HG03565 (cell line): ENCODE data around the gene HNRNPLL.
"Not testable (repeated sequence)": the region's sequence is repeated elsewhere in the genome, so short reads cannot be mapped to it uniquely, and the experiment has no call there.

Experiments
- ATAC-seq: cut with Tn5 transposase; IDR thresholded peaks from one replicate; pipeline ENCODE4 v1.9.1; 2021; ENCODE audit warnings: mild to moderate bottlenecking, moderate library complexity; ENCODE audit not compliant: unreplicated experiment

The HNRNPLL gene

DNA sequence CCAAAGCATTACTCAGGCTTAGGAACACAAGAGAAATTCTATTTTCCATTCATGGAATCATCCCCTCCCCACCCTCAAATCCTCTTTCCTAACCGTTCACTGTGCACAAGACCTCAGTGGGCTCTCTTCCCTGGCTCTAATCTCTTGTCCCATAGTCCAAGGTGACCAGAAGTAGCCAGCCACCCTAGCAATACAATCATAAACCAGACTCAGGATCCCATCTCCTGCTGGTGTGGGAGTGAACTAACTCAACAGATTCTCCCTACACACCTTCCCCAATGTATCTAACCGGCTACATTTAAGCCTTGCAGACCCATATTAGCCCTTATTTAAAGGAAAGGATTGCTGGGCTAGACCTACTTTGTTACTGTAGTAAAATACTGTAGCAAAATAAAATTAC, 45.5 kb downstream of the HNRNPLL start:
- ATAC-seq: no peak

DNA sequence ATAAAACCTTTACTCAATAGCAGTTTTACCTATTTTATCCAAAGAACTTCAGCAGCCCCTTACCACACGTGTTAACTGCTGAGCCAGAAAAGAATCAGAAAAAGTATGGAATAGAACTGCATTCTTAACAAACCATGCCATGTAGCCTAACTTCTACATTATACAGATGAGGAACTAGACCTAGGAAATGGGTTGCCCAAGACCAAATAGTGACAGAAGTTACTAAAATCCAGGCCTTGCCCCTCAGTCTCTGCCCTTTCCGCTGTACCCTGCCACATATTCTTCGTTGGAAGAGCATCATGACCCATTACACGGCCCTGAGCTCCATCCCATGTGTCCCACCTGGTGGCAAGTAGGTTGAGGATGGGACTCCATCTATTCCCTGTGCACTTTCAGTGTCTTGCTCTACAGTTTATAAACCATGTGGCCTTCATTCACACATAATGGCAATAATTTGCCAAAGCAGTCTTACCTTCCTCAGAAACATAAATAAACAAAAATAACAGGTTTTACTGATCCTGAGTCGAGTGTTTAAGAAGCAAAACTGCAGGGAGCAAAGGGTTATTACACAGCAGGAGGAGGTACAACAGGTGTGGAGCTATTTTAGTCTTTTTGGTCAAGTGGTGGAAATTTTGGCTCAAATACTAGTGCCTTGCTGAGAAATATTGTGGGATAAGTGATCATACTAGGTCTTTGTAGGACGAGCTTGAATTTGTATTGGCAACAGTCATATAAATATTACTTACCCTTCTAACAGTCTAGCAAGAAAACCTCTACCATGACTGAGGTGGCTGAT, 46.5 kb downstream of the HNRNPLL start:
- no peak for ATAC-seq

DNA sequence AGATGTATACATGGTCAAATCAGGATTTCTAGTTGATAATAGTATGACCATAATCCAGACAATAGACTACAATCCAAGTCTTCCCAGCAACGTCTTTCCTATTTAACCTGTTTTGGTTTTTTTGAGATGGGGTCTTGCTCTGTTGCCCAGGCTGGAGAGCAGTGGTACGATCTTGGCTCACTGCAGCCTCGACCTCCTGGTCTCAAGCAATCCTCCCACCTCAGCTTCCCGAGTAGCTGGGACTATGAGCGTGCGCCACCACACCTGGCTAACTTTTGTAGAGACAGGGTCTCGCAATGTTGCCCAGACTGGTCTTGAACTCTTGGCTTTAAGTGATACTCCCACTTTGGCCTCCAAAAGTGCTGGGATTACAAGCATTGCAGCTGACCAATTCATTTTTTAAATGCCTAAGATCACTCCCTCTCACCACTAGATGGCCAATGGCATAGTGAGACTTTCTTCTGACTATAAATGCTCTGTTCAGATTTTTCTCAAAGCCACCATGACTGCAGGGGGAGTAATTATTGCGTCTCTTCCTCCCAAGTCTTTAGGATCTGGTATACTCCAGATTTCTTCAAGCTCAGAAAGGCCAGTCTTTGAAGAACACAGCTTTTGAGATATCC, 47.6 kb downstream of the HNRNPLL start:
- ATAC-seq: no peak

DNA sequence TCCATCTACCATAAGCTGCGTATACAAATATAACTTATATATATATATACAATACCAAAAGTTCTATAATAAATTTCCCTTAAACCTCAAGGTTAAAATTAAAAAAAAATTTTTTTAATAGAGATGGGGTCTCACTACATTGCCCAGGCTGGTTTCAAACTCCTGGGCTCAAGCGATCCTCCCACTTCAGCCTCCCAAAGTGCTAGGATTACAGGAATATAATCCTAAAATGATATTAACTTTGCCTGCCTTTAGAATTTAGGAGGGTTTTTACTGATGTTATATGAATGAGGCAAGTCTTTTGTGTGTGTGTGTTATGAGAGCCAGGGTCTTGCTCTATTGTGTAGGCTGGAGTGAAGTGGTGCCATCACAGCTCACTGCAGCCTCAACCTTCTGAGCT, 49.2 kb downstream of the HNRNPLL start:
- no peak for ATAC-seq

DNA sequence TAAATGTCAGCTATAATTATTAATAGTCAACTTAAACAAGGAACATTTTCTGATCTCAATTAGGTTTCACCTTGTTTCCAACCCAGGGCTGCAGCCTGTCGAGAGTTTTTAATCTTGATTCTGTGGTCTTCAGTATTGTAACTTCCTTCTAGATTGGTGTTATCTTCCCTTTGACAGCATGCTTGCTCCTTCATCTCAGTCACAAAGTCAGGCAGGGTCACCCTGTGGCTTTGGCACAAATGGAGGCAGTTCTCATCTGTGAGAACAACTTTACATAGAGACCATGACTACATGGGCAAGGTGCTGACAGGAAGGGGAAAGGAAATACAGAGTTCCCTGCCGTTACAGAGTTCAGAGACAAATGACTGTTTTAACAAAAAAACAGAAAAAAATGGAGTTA, 50.5 kb downstream of the HNRNPLL start:
- no peak for ATAC-seq

DNA sequence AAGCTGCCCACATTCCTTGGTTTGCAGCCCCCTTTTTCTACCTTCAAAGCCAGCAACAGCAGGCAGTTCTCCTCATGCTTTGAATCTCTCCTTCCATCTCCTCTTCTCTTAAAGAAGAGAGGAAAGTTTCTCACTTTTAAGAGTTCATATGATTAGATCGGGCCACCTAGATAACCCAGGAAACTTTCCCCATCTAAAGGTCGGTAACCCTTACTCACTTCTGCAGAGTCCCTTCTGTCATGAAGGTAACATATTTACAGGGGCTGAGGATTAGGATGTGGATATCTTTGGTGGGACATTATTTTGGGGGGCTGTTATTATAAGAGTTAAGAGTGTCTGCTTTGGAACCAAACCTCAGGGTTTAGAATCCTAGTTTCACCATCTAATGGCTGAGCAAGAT, 51.0 kb downstream of the HNRNPLL start:
- ATAC-seq: no peak

DNA sequence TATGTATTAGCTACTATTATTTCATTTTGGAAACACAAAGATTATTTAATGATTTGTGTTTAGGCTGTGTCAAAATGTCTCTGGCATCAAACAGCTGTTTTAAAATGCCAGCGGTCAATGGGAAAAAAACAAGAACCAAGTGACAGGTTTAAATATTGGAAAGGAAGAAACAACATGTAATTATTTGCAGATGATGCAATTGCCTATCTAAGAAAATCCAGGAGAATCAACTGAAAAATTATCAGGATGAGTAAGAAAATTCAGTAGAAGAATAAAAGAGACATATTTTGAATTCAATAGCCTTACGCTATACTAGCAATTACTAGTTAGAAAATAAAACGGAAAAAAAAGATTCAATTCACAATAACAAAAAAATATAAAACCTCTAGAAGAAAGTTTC, 51.6 kb downstream of the HNRNPLL start:
- no peak for ATAC-seq

DNA sequence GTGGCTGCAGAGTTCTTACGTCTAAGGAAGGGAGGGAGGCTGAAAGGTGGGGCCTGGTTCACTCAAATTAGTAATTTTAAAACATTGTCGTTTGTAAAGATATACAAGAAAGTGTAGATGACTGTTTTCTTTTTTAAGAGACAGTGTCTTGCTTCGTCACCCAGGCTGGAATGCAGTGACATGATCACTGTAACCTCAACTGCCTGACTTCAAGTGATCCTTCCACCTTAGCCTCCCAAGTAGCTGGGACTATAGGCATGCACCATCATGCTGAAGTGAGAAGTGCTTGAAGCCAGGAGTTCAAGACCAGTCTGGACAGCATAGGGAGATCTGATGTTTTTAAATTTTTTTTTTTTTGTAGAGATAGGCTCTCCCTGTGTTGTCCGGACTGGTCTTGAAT, 52.9 kb downstream of the HNRNPLL start:
- no peak for ATAC-seq

DNA sequence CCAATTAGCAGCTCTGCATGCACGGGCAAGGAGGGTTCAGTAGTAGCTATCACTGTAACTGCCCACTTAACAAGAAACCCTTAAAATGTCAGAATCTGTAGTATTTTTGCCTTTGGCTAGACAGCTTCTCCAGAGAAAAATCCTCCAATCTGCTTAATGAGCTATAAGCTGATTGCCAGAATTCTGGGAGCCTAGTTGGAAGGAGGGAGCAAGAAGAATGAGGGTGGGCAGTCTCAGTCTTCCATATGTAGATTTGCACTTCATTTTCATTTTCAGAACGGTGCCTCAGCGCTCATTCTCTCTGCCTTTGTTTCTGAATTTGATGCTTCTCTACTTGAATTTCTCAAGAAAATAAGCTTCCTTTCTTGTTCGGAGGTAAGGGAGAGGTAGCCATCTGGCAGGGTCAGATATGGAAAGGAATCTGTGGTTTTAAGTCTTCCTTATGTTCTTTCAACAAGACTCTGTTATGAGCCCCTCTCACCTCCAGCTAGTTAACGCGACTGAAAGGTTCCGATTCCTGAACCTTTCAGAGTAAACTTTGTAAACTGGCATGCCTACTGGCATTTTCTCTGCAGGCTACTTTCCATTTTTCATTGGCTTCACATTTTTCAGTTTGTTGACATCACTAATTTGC, 53.5 kb downstream of the HNRNPLL start:
- no peak for ATAC-seq

DNA sequence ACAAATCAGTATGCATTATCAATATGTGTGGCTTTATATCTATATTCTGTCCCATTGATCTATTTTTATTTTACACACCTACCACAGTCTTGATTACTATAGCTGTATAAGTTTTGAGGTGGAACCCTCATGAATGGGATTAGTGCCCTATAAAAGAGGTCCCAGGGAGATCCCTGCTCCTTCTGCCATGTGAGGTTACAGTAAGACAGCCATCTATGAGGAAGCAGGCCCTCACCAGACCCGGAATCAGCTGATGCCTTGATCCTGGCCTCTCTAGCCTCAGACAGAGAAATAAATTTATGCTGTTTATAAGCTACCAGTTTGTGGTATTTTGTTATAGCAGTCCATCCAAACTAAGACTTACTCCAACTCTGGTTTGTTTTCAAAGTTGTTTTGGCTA, 54.9 kb downstream of the HNRNPLL start:
- ATAC-seq: no peak

DNA sequence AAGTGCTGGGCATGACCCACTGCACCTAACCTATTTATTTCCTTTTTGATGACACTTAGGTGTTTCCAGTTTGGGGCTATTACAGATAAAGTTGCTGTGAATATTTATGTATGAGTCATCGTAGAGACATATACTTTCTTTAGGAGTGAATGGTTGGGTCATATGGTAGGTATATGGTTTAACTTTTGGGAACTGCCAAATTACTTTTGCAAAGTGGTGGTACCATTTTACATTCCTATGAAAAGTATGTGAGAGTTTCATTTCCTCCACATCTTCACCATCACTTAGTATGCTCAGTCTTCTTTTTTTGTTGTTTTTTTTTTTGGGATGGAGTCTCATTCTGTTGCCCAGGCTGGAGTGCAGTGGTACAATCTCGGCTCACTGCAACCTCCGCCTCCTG, 56.1 kb downstream of the HNRNPLL start:
- no peak for ATAC-seq

DNA sequence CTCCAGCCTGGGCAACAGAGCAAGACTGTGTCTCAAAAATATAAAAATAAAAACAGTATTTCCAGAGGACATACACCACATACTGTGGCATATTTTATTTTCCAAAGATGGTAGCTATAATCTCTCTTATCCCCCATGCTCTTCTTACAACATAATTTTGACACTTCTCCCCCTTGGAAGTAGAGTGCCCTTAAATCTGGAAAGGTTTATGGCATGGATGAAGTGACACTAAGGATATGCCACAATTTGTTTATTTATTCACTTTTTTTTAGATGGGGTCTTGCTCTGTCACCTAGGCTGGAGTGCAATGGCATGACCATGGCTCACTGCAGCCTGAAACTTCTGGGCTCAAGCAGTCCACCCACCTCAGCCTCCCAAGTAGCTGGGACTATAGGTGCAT, 56.7 kb downstream of the HNRNPLL start:
- no peak for ATAC-seq

DNA sequence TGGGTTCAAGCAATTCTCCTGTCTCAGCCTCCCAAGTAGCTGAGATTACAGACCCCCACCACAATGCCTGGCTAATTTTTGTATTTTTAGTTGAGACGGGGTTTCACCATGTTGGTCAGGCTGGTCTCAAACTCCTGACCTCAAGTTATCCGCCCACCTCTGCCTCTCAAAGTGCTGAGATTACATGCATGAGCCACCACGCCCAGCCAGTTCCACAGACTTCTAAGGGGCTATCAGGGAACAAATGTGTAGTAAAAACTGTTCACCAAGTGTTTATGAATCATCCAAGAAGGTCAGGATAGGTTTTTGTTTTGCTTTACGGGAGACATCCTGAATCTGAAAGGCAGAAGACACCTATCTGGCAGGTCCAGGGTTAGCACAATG, 60.5 kb downstream of the HNRNPLL start:
- not testable (repeated sequence) for ATAC-seq

DNA sequence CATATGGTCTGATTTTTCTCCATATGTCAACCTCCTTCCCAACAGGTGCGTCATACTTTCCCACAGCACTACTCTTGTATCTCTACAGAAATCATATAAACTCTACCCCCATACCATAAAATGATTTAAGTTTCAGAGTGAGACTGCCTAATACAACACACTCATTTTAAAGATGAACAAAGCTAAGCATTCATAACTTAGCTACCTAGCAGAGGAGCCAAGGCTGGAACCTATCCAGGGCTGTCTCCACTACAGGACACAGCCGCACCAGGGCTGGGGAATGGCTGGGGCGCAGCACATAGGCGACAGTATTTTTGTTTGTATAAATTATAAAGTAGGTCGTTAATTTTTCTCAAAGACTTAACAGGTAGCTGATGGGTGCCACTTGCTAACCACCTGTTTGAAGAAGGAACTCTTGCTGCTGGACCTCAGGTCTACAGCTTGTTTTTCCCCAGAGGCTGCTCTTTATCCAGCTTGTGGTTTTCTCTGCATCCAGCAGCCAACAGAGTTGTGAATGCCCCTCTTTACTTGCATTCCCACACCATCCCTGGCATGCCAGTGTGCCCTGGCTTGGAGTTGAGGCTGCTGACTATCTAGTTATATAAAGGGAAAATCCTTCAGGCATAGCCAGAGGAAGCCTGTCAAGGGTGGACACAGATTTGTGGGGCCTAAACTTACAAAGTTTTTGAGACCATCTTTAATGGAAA, 62.0 kb downstream of the HNRNPLL start:
- no peak for ATAC-seq

DNA sequence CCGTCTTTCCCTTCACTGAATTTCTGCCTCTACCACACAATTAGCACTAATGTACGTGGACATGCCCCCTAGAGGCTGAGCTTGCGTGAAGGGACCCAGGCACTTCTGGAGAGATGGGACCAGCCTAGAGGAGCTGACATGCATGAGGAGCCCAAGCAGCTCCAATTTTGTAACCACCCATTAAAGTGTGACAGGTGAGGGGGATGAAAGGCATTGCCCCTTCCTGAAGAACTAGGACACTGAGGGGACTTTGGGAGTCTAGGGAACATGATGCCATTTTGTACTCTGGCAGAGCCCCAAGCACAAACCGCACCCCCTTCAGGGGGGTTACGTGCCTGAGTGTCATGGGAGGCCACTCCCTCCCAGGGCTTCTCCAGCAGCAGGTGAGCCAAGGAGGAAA, 63.6 kb downstream of the HNRNPLL start:
- no peak for ATAC-seq

DNA sequence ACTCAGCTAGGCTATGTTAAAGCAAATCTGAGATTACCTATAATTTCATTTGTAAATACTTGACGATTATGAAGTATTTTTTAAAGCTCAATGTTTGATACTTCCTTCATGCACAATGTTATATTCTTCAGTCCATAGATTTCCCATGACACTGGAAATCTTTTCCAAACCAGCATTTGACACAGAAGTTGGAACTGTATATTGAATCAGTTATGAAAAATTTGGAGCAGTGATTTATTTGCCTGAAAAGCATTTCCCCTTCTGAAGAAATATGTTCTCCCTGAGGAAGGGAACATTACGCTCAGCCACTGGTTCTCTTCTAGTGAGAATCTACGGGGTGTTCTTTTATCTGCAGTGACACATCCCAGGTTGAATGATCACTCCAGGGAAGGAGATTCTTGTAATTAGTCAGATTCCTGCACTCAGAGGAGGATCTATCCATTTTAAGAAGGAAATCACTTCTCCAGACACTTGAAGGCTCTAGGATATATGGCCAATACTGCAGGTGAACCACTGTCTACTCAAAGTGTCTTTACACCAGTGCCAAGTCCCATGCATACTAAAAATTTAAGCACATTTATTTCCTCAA, 64.7 kb downstream of the HNRNPLL start:
- ATAC-seq: no peak

DNA sequence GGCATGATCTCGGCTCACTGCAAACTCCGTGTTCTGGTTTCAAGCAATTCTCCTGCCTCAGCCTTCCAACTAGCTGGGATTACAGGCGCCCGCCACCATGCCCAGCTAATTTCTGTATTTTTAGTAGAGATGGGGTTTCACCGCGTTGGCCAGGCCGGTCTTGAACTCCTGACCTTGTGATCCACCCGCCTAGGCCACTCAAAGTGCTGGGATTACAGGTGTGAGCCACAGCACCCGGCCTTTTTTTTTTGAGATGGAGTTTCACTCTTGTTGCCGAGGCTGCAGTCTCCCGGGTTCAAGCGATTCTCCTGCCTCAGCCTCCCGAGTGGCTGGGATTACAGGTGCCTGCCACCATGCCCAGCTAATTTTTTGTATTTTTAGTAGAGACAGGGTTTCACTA, 65.4 kb downstream of the HNRNPLL start:
- ATAC-seq: not testable (repeated sequence)

DNA sequence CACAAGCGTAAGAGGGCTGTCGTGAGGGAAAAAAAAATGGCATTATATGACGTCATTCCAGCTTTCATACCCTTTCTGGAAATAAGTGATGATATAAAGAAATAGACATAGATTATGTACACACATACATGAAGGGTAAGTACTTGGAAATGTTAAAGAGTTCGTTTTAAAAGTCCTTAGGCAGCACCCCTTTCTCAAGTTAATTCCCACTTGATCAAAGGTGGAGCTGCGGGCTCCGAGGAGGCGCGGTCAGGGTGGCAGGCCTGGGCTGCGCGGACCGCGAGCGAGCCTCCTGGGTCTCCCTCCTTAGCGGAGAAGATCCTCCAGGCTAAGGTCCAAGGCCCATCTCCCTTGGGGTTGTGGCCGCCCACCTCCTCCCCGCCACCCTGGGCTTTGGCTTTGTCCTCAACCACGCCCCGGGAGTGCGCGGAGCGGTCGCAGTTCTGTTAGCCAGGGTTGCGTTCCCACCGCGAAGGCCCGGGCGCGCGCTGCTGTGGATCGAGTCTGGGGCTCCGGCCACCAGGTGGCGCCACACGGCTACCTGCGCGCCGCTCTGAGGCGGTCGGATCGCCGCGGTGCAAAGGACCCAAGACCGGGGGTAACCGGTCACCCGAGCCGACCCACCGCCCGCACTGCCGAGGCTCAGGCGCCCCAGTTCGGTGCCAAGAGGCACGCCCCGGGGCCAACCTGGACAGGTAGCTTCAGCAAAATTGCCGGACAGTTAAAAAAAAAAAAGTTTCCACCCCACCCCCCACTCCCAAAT, 66.8 kb downstream of the HNRNPLL start:
- no peak for ATAC-seq

DNA sequence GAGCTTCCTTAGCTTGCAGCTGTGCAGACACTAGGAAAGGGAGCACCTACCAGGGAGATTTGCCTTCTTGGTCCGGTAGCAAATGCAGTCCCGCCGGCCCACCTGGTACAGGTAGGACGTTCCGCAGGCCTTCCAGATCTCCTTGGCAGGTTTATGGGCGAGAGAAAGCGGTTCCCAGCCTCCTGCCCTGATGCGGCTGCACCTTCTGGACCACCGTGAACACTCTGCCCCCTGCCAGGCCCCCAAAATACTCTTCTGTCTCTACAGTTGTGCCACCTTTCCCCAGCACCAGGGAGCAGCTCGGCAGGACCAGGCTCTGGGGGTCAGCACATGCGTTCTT, 67.4 kb downstream of the HNRNPLL start:
- no peak for ATAC-seq

DNA sequence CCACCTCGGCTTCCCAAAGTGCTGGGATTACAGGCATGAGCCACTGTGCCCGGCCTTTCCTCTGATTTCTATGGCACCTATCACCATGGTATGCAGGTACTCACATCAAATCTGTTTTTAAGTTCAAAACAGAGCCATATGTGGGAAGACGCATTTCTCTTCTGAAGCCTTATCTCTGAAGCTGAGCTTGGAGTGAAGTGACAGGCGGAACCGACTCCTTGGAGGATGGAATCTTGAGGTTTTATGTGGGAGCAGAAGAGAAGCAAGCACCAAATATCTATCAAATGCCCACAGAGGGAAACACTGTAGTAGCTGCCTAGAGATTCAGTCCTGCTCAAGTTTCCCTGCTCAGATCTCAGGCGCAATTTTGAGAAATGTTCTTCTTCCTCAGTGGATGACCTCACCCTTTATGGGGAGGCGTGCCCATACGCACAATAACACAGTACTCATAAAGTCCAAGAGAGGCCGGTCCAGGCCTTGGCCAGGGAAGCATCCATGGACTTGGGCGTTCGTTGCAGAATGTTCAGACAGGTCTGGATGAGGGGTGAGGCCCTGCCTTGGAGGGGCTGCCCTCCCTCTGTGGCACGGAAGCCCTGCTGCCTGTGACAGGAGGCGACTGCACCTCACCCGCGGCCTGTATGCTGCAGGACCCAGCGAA, 67.9 kb downstream of the HNRNPLL start:
- no peak for ATAC-seq
